ENCODE results near the gene ARL3. TPM values are rescaled to one million over a fixed set of nuclear protein-coding genes. Genes with fewer than 3 reads are reported as not detected.

ARL3 gene
- total and polyA plus RNA-seq, 2 of the 4 experiments (the other 2 are of a cell fraction): 5.0 to 14.3 TPM

DNA sequence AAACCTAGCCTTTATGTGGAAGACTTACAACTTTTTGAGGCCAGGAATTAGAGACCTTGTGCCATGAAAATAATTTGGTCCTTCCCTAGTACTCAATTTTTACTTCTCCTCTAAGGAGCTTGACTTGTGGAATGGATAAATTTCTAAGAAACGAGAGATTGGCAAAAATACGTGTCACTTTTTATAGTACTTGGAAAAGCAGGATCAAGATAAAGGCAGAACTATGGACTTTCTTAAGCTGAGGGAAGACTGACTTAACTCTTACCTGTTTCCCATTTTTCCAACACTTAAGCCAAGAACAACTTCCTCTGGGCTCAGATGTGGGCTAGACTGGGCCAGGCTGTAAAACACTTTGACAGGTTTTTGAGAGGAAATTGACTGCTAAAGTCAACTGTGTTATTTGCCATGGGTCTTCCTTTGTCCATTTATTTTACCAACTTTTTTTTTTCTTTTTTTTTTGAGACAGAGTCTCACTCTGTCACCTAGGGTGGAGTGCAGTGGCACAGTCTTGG lies 27.6 kb upstream of the ARL3 start:
- H2BK20ac ChIP-seq (ENCODE audit: low read depth, low read length): no peak overlapping the region
- no peak for ATAC-seq (ENCODE audit: low read depth)
- no peak overlapping the region for H3K4me2 ChIP-seq (ENCODE audit: low read depth, low read length)
- no peak overlapping the region for H3K9ac ChIP-seq (ENCODE audit: low read depth, low read length)
- H2AFZ ChIP-seq (replicated peaks; ENCODE audit: low read length, poor library complexity): no peak overlapping the region
- ChIA-PET CTCF (no interaction called here), POLR2A (ENCODE audit: unreplicated experiment) (no interaction called here)
- peaks cover 8% of the 10 kb centered on the region; the same call in 1 of the 2 replicates for H3K9me1 ChIP-seq (ENCODE audit: insufficient read depth, low read length)
- no peak overlapping the region for H2BK120ac ChIP-seq (ENCODE audit: low read depth, low read length)
- TF ChIP-seq RFX5 (IDR thresholded peaks at IDR 0.05; ENCODE audit: low read depth, low read length): no peak
- no CpG with 5 or more reads among the region's 2 CpGs for WGBS, 2 experiments (ENCODE audit: extremely low coverage in 2 of 2, insufficient read length in 1 of 2)
- H3K23ac ChIP-seq (ENCODE audit: low read depth, low read length): no peak overlapping the region
- intact Hi-C loops (cut with micrococcal nuclease) (loop anchor here (5.0 kb wide), 1 partner anchor 41 kb away; no protein-coding TSS in a partner anchor), dilution Hi-C loops (cut with HindIII; ENCODE audit: low sequenced_read_pairs, unreplicated experiment) (no loop called here), in situ Hi-C loops (cut with MboI; ENCODE audit: low sequenced_read_pairs) (no loop called here)
- no peaks in the 10 kb centered on the region for H3K27me3 ChIP-seq (ENCODE audit: control insufficient read depth, insufficient read depth, low read length)
- no peak overlapping the region for H4K5ac ChIP-seq (ENCODE audit: low read depth, low read length)
- H3K36me3 ChIP-seq (ENCODE audit: control insufficient read depth, insufficient read depth, low read length): peaks cover 3% of the 10 kb centered on the region
- no peak overlapping the region for H3K4me3 ChIP-seq (ENCODE audit: insufficient read depth, low read depth, low read length)
- peaks cover 16 to 30% of the 10 kb centered on the region in 2 experiments for H3K79me1 ChIP-seq (ENCODE audit: low read depth in 1 of 2, low read length in 2 of 2)
- H2BK5ac ChIP-seq (ENCODE audit: low read depth, low read length, poor library complexity, severe bottlenecking): no peak overlapping the region
- H3K4ac ChIP-seq (ENCODE audit: low read depth, low read length): no peak overlapping the region
- no peak for DNase-seq
- H4K20me1 ChIP-seq (ENCODE audit: insufficient read depth, low read length): peaks cover 11% of the 10 kb centered on the region; the same call in 1 of the 2 replicates
- H3K56ac ChIP-seq (ENCODE audit: extremely low read depth, insufficient read depth, low read length): no peak overlapping the region
- no peaks in the 10 kb centered on the region for H3K9me3 ChIP-seq (ENCODE audit: control insufficient read depth, insufficient read depth, low read length)
- H4K91ac ChIP-seq (ENCODE audit: insufficient read depth, low read depth, low read length): no peak overlapping the region
- no peak overlapping the region for H3K27ac ChIP-seq (ENCODE audit: insufficient read depth, low read length)
- no peak overlapping the region for H2AK9ac ChIP-seq (replicated peaks; ENCODE audit: low read depth, low read length, poor library complexity)
- BruUV-seq (replicated peaks): no TSS peak
- no peak overlapping the region for H3K18ac ChIP-seq (ENCODE audit: low read depth, low read length)
- no peak overlapping the region for H4K8ac ChIP-seq (ENCODE audit: low read depth in 2 of 2, low read length in 2 of 2)
- H3K4me1 ChIP-seq (ENCODE audit: control insufficient read depth, insufficient read depth, low read length): no peaks in the 10 kb centered on the region
- H2BK15ac ChIP-seq (ENCODE audit: low read depth, low read length): no peak overlapping the region
- no peak overlapping the region for H3K14ac ChIP-seq (replicated peaks; ENCODE audit: low read depth, low read length)
- no peak overlapping the region for H2AK5ac ChIP-seq (ENCODE audit: low read depth, low read length)

All from IMR-90 (cell line).